Activated T-cell treated with anti-CD3 and anti-CD28 coated beads for 4 hours (primary cell): Measurements from ENCODE around the gene SLC66A1.

Experiments
- DNase-seq: peaks from one replicate; pipeline ENCODE4 v3.0.0-alpha.2; 2020

Gene SLC66A1

GRCh38 chr1:19343617-19344350 is 31.7 kb downstream of the SLC66A1 start:
- DNase-seq, result no peak

- peak; percentile 6 for DNase-seq
These were observed 32.3 kb downstream of the SLC66A1 start for GRCh38 chr1:19344372-19344810.

GRCh38 chr1:19344831-19345230 is 32.7 kb downstream of the SLC66A1 start:
- DNase-seq, result no peak

- DNase-seq, result no peak
These were observed 33.3 kb downstream of the SLC66A1 start for GRCh38 chr1:19345391-19345790.

- DNase-seq, result no peak
These were observed 33.9 kb downstream of the SLC66A1 start for GRCh38 chr1:19346026-19346425.

- DNase-seq, result no peak
These were observed 35.5 kb downstream of the SLC66A1 start for GRCh38 chr1:19347533-19348172.

GRCh38 chr1:19348441-19349198 is 36.5 kb downstream of the SLC66A1 start:
- no peak for DNase-seq

- no peak for DNase-seq
These were observed 37.9 kb downstream of the SLC66A1 start for GRCh38 chr1:19349999-19350398.

- no peak for DNase-seq
These were observed 38.4 kb downstream of the SLC66A1 start for GRCh38 chr1:19350566-19350965.

GRCh38 chr1:19351873-19352272 is 39.7 kb downstream of the SLC66A1 start:
- no peak for DNase-seq

GRCh38 chr1:19352839-19353238 is 40.7 kb downstream of the SLC66A1 start:
- DNase-seq, result no peak

GRCh38 chr1:19353596-19353995 is 41.5 kb downstream of the SLC66A1 start:
- no peak for DNase-seq

- no peak for DNase-seq
These were observed 42.4 kb downstream of the SLC66A1 start for GRCh38 chr1:19354531-19354981.

- no peak for DNase-seq
These were observed 44.1 kb downstream of the SLC66A1 start for GRCh38 chr1:19356266-19356665.

- DNase-seq, result no peak
These were observed 45.3 kb downstream of the SLC66A1 start for GRCh38 chr1:19357299-19357986.

GRCh38 chr1:19358710-19359109 is 46.6 kb downstream of the SLC66A1 start:
- DNase-seq, result no peak

GRCh38 chr1:19359357-19359756 is 47.2 kb downstream of the SLC66A1 start:
- no peak for DNase-seq

- no peak for DNase-seq
These were observed 47.9 kb downstream of the SLC66A1 start for GRCh38 chr1:19360016-19360415.

GRCh38 chr1:19360432-19360831 is 48.3 kb downstream of the SLC66A1 start:
- DNase-seq, result no peak

- DNase-seq, result no peak
These were observed 48.9 kb downstream of the SLC66A1 start for GRCh38 chr1:19360843-19361610.

- no peak for DNase-seq
These were observed 49.6 kb downstream of the SLC66A1 start for GRCh38 chr1:19361611-19362147.

- DNase-seq, result no peak
These were observed 51.5 kb downstream of the SLC66A1 start for GRCh38 chr1:19363536-19364152.
